ENCODE measurements around the gene ANKFY1. TPM values are rescaled to one million over a fixed set of nuclear protein-coding genes. Genes with fewer than 3 reads are reported as not detected.
"Not testable (repeated sequence)": the region's sequence is repeated elsewhere in the genome, so short reads cannot be mapped to it uniquely, and the experiment has no call there.

Gene ANKFY1
- polyA plus RNA-seq, 2 donors: 10.0 to 11.2 TPM

DNA sequence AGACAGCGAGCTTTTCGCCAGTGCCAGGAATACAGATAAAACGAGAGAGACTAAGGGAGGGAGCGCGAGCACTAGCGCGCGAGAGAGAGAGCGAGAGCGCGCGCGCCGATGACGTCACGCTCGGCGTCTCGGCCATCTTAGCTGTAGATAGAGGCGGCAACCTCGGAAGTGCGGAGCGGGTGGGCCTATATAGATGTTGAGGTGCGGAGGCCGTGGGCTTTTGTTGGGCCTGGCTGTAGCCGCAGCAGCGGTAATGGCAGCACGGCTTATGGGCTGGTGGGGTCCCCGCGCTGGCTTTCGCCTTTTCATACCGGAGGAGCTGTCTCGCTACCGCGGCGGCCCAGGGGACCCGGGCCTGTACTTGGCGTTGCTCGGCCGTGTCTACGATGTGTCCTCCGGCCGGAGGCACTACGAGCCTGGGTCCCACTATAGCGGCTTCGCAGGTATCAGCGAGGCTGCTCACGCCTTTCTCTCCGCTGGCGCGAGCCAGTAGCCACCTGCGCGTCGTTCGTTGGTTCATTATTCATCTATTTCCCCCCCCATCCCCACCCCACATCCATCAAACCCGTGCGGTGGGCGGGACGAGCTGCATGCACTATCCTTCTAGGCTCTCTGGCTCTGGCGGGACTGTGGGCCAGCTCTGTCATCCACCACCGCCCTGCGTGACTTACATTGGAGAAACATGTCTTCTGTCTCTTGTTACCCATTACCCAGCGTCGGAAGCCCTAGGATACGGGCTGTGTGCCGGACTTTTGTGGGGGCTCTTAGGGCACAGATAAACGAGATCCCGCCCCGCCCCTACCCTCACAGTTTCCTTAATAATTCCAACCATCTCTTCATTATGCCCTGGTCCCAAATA, 120.0 kb downstream of the ANKFY1 start:
- H3K4me1 ChIP-seq (ENCODE audit: control insufficient read depth in 2 of 2, insufficient read depth in 2 of 2, low read length in 1 of 2): no peaks in the 10 kb centered on the region
- H3K36me3 ChIP-seq (ENCODE audit: control insufficient read depth in 2 of 2, insufficient read depth in 2 of 2, low read length in 1 of 2): no peaks in the 10 kb centered on the region
- H3K4me3 ChIP-seq (ENCODE audit: low read depth in 1 of 2, low read length in 2 of 2): peak overlapping the region; percentile 98
- H3K9me3 ChIP-seq (ENCODE audit: control insufficient read depth in 2 of 2, insufficient read depth in 1 of 2, low read depth in 1 of 2, low read length in 1 of 2): no peaks in the 10 kb centered on the region
- peak overlapping the region; percentile 98 to 100 for H3K27ac ChIP-seq (ENCODE audit: low read depth in 2 of 2, low read length in 1 of 2)
- no peaks in the 10 kb centered on the region for H3K27me3 ChIP-seq (ENCODE audit: control insufficient read depth in 1 of 2, insufficient read depth in 2 of 2, low read length in 2 of 2)
- 1 to 2% methylated on average over 56 to 69 of the region's 69 CpGs for WGBS, 2 donors

DNA sequence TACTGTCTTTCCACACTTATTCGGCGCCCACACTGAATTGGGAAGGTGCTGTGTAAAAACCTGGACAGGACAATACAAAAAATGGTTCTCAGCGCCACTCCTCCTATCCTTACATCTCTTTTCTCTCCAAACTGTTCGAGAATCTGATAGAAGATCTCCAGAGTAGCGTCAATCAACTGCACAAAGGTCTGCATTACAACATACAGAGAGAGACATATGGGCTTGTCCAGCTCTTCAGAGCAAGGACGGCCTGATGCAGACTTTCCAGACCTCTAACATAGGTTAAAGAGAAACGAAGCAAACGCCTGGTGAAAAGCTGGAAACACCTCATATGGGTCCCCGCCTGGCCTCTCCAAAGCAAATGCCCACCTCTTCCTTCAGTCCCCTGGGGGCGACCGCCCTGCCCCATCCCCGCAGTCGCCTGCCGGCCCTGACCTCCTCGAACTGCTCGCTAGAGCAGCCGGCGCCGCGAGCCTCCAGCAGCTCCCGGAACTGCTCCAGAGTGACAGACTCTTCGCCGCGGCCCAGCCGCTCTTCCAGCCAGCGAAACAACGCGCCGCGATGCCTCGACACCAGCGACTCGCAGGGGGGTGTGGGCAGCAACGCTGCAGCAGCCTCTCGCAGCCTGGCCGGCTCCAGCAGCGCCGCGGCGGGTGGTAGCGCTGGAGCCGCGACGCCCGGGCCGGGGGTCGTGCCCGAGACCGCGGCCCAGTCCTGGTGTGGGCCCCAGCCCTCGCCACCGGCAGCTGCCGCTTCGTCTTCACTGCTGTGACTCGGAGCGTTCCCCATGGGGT, 121.5 kb downstream of the ANKFY1 start:
- Histone ChIP-seq H3K36me3 (ENCODE audit: control insufficient read depth in 2 of 2, insufficient read depth in 2 of 2, low read length in 1 of 2) (no peaks in the 10 kb centered on the region), H3K27me3 (ENCODE audit: control insufficient read depth in 1 of 2, insufficient read depth in 2 of 2, low read length in 2 of 2) (no peaks in the 10 kb centered on the region), H3K9me3 (ENCODE audit: control insufficient read depth in 2 of 2, insufficient read depth in 1 of 2, low read depth in 1 of 2, low read length in 1 of 2) (no peaks in the 10 kb centered on the region), H3K4me3 (ENCODE audit: low read depth in 1 of 2, low read length in 2 of 2) (peak overlapping the region; percentile 98), H3K4me1 (ENCODE audit: control insufficient read depth in 2 of 2, insufficient read depth in 2 of 2, low read length in 1 of 2) (no peaks in the 10 kb centered on the region), H3K27ac (ENCODE audit: low read depth in 2 of 2, low read length in 1 of 2) (peak overlapping the region; percentile 98 to 100)
- WGBS, 2 donors: 2 to 3% methylated on average over 56 of the region's 56 CpGs

GRCh38 chr17:4140125-4140524, 123.7 kb downstream of the ANKFY1 start:
- Histone ChIP-seq H3K4me1 (ENCODE audit: control insufficient read depth in 2 of 2, insufficient read depth in 2 of 2, low read length in 1 of 2) (no peaks in the 10 kb centered on the region), H3K27ac (ENCODE audit: low read depth in 2 of 2, low read length in 1 of 2) (peak overlapping the region in 1 of 2 donors; percentile 52)
- WGBS, 2 donors: 57 to 71% methylated on average over 2 of the region's 2 CpGs

GRCh38 chr17:4138906-4139526, 124.8 kb downstream of the ANKFY1 start:
- not testable (repeated sequence) for H3K9me3 ChIP-seq (ENCODE audit: control insufficient read depth in 2 of 2, insufficient read depth in 1 of 2, low read depth in 1 of 2, low read length in 1 of 2); H3K4me1 ChIP-seq (ENCODE audit: control insufficient read depth in 2 of 2, insufficient read depth in 2 of 2, low read length in 1 of 2); H3K27ac ChIP-seq (ENCODE audit: low read depth in 2 of 2, low read length in 1 of 2); H3K36me3 ChIP-seq (ENCODE audit: control insufficient read depth in 2 of 2, insufficient read depth in 2 of 2, low read length in 1 of 2); H3K4me3 ChIP-seq (ENCODE audit: low read depth in 1 of 2, low read length in 2 of 2); H3K27me3 ChIP-seq (ENCODE audit: control insufficient read depth in 1 of 2, insufficient read depth in 2 of 2, low read length in 2 of 2)
- 70 to 82% methylated on average over 7 to 9 of the region's 9 CpGs for WGBS, 2 donors

More at GRCh38 chr17:4140125-4140524, 123.7 kb downstream of the ANKFY1 start:
- Histone ChIP-seq H3K27me3 (ENCODE audit: control insufficient read depth in 1 of 2, insufficient read depth in 2 of 2, low read length in 2 of 2) (no peaks in the 10 kb centered on the region), H3K36me3 (ENCODE audit: control insufficient read depth in 2 of 2, insufficient read depth in 2 of 2, low read length in 1 of 2) (no peaks in the 10 kb centered on the region), H3K9me3 (ENCODE audit: control insufficient read depth in 2 of 2, insufficient read depth in 1 of 2, low read depth in 1 of 2, low read length in 1 of 2) (no peaks in the 10 kb centered on the region), H3K4me3 (ENCODE audit: low read depth in 1 of 2, low read length in 2 of 2) (no peak overlapping the region)

DNA sequence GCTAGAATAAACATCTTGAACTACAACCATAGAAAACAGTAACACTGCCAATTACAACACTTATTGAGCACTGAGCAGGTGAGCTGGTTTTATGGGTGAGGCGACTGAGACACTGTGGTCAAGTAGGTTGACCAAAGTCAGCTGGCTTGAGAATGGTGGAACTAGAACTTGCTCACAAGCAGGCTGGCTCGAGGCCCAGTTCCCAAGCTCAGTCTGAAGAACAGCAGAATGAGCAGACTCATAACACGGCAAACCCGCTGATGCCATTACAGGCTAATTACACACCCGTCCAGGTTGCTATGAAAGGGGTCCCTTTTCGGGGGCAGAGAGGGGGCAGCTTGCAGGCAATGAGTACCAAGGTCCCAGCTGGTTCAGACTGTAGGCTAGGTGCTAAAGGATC, 127.4 kb downstream of the ANKFY1 start:
- H3K27ac ChIP-seq (ENCODE audit: low read depth in 2 of 2, low read length in 1 of 2): peak overlapping the region in 1 of 2 donors; percentile 70
- 77 to 81% methylated on average over 5 to 6 of the region's 6 CpGs for WGBS, 2 donors
- no peaks in the 10 kb centered on the region for H3K27me3 ChIP-seq (ENCODE audit: control insufficient read depth in 1 of 2, insufficient read depth in 2 of 2, low read length in 2 of 2)
- no peaks in the 10 kb centered on the region for H3K4me1 ChIP-seq (ENCODE audit: control insufficient read depth in 2 of 2, insufficient read depth in 2 of 2, low read length in 1 of 2)
- no peak overlapping the region for H3K4me3 ChIP-seq (ENCODE audit: low read depth in 1 of 2, low read length in 2 of 2)
- no peaks in the 10 kb centered on the region for H3K9me3 ChIP-seq (ENCODE audit: control insufficient read depth in 2 of 2, insufficient read depth in 1 of 2, low read depth in 1 of 2, low read length in 1 of 2)
- H3K36me3 ChIP-seq (ENCODE audit: control insufficient read depth in 2 of 2, insufficient read depth in 2 of 2, low read length in 1 of 2): no peaks in the 10 kb centered on the region

DNA sequence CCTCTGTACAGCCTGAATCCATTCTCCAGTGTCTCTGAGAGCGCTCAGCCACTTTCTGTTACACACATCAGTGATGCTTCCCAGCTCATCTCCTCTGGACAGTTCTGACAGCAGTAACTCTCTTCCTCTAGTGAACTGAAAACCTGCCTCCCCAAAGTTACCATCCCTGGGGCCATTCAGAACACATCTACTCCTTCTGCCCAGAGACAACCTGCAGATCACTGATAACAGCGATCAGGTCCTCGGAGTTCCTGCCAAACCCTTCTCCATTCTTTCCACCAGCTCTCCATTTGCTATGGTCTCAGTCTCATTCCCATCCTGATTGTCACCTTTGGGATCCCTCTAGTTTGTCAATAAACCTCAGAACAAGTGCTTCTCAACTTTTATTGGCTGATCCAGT, 128.3 kb downstream of the ANKFY1 start:
- no peaks in the 10 kb centered on the region for H3K27me3 ChIP-seq (ENCODE audit: control insufficient read depth in 1 of 2, insufficient read depth in 2 of 2, low read length in 2 of 2)
- H3K4me1 ChIP-seq (ENCODE audit: control insufficient read depth in 2 of 2, insufficient read depth in 2 of 2, low read length in 1 of 2): no peaks in the 10 kb centered on the region
- no peak overlapping the region for H3K27ac ChIP-seq (ENCODE audit: low read depth in 2 of 2, low read length in 1 of 2)
- H3K36me3 ChIP-seq (ENCODE audit: control insufficient read depth in 2 of 2, insufficient read depth in 2 of 2, low read length in 1 of 2): no peaks in the 10 kb centered on the region
- no peaks in the 10 kb centered on the region for H3K9me3 ChIP-seq (ENCODE audit: control insufficient read depth in 2 of 2, insufficient read depth in 1 of 2, low read depth in 1 of 2, low read length in 1 of 2)
- H3K4me3 ChIP-seq (ENCODE audit: low read depth in 1 of 2, low read length in 2 of 2): no peak overlapping the region
- 92 to 95% methylated on average over 3 of the region's 3 CpGs for WGBS, 2 donors

DNA sequence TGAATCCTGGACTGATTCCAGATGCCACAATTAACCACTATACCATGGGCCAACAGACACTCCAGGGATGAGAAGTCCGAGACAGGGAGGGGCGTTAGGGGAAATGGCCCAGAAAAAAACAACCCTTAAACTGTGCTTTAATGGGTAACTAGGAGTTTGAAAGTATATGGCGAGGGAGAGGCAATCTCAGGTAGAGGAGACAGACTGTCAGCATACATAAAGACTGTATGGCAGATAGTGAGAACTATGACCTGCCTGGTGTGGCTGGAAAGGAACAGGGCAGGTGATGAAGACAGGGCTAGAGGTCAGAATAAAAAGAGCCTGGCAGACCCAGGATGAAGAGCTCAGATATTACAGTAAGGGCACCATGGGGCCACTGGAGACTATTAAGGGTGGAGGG, 129.1 kb downstream of the ANKFY1 start:
- Histone ChIP-seq H3K9me3 (ENCODE audit: control insufficient read depth in 2 of 2, insufficient read depth in 1 of 2, low read depth in 1 of 2, low read length in 1 of 2) (no peaks in the 10 kb centered on the region), H3K27ac (ENCODE audit: low read depth in 2 of 2, low read length in 1 of 2) (peak overlapping the region in 1 of 2 donors; percentile 22), H3K27me3 (ENCODE audit: control insufficient read depth in 1 of 2, insufficient read depth in 2 of 2, low read length in 2 of 2) (no peaks in the 10 kb centered on the region), H3K4me1 (ENCODE audit: control insufficient read depth in 2 of 2, insufficient read depth in 2 of 2, low read length in 1 of 2) (no peaks in the 10 kb centered on the region), H3K4me3 (ENCODE audit: low read depth in 1 of 2, low read length in 2 of 2) (no peak overlapping the region), H3K36me3 (ENCODE audit: control insufficient read depth in 2 of 2, insufficient read depth in 2 of 2, low read length in 1 of 2) (no peaks in the 10 kb centered on the region)
- 56 to 76% methylated on average over 3 of the region's 3 CpGs for WGBS, 2 donors

DNA sequence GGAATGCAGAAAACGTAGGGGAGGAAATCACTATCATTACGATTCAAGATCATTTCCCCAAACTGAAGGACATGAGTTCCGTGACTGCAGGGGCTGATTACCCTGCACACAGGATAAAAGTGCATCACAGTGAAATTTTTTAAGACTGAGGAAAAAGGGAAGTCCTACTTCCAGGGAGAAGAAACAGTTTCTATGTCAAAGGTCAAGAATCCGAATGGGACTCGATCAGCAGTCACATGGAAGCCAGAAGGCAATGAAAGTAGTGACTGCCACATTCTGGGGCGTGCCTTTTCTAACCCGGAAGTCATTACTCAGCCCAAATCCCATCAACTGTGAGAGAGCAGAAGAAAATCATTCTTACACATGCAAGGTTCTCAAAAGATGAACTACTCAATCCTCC, 133.1 kb downstream of the ANKFY1 start:
- 58% methylated on average over 7 of the region's 7 CpGs for WGBS, 2 donors
- Histone ChIP-seq H3K27ac (ENCODE audit: low read depth in 2 of 2, low read length in 1 of 2) (peak overlapping the region in 1 of 2 donors; percentile 20), H3K4me1 (ENCODE audit: control insufficient read depth in 2 of 2, insufficient read depth in 2 of 2, low read length in 1 of 2) (no peaks in the 10 kb centered on the region), H3K36me3 (ENCODE audit: control insufficient read depth in 2 of 2, insufficient read depth in 2 of 2, low read length in 1 of 2) (no peaks in the 10 kb centered on the region), H3K4me3 (ENCODE audit: low read depth in 1 of 2, low read length in 2 of 2) (no peak overlapping the region), H3K27me3 (ENCODE audit: control insufficient read depth in 1 of 2, insufficient read depth in 2 of 2, low read length in 2 of 2) (no peaks in the 10 kb centered on the region), H3K9me3 (ENCODE audit: control insufficient read depth in 2 of 2, insufficient read depth in 1 of 2, low read depth in 1 of 2, low read length in 1 of 2) (no peaks in the 10 kb centered on the region)

GRCh38 chr17:4127555-4127954, 136.2 kb downstream of the ANKFY1 start:
- Histone ChIP-seq H3K27me3 (ENCODE audit: control insufficient read depth in 1 of 2, insufficient read depth in 2 of 2, low read length in 2 of 2) (no peaks in the 10 kb centered on the region), H3K9me3 (ENCODE audit: control insufficient read depth in 2 of 2, insufficient read depth in 1 of 2, low read depth in 1 of 2, low read length in 1 of 2) (no peaks in the 10 kb centered on the region), H3K4me1 (ENCODE audit: control insufficient read depth in 2 of 2, insufficient read depth in 2 of 2, low read length in 1 of 2) (no peaks in the 10 kb centered on the region), H3K36me3 (ENCODE audit: control insufficient read depth in 2 of 2, insufficient read depth in 2 of 2, low read length in 1 of 2) (peaks cover 0 to 5% of the 10 kb centered on the region in 2 donors), H3K27ac (ENCODE audit: low read depth in 2 of 2, low read length in 1 of 2) (no peak overlapping the region), H3K4me3 (ENCODE audit: low read depth in 1 of 2, low read length in 2 of 2) (no peak overlapping the region)
- 69 to 88% methylated on average over 6 of the region's 6 CpGs for WGBS, 2 donors

Data from esophagus (tissue), 2 donors.